Loucy (cell line): ENCODE measurements around the gene ARMH3.

Experiments used
- H2AFZ ChIP-seq: fragments of 200-600 bp; sonication (generic); 2 replicates; pipeline ENCODE4 v1.6.0; 2016; ENCODE audit warnings: antibody characterized with exemption, mild to moderate bottlenecking, low read length, moderate library complexity
- H3F3A ChIP-seq: fragments of 200-600 bp; 2 replicates; pipeline ENCODE4 v1.6.0; 2016; ENCODE audit warnings: antibody characterized with exemption, low read depth, mild to moderate bottlenecking
- H3K27me3 ChIP-seq: fragments of 200-600 bp; sonication (generic); 2 replicates; pipeline ENCODE4 v1.6.1; 2014; ENCODE audit warnings: low read length, mild to moderate bottlenecking; ENCODE audit not compliant: insufficient read depth, poor library complexity, severe bottlenecking
- H3K36me3 ChIP-seq: fragments of 200-600 bp; sonication (generic); 2 replicates; pipeline ENCODE4 v1.6.1; 2016; ENCODE audit warnings: low read length; ENCODE audit not compliant: insufficient read depth
- H3K4me1 ChIP-seq: fragments of 200-600 bp; sonication (generic); 2 replicates; pipeline ENCODE4 v1.5.1; 2014; ENCODE audit warnings: low read length, mild to moderate bottlenecking; ENCODE audit not compliant: insufficient read depth, poor library complexity, severe bottlenecking
- H3K4me2 ChIP-seq: fragments of 200-600 bp; sonication (generic); 2 replicates; pipeline ENCODE4 v1.6.0; 2014; ENCODE audit warnings: antibody characterized with exemption, low read length, low read depth, mild to moderate bottlenecking; ENCODE audit not compliant: poor library complexity, severe bottlenecking
- H3K4me3 ChIP-seq: fragments of 200-600 bp; sonication (generic); 2 replicates; pipeline ENCODE4 v1.5.1; 2014; ENCODE audit warnings: low read length, mild to moderate bottlenecking, mixed read lengths; ENCODE audit not compliant: poor library complexity, severe bottlenecking
- H3K79me2 ChIP-seq: fragments of 200-600 bp; sonication (generic); 2 replicates; pipeline ENCODE4 v1.6.1; 2014; ENCODE audit warnings: low read length; ENCODE audit not compliant: insufficient read depth
- H3K9ac ChIP-seq: fragments of 200-600 bp; sonication (generic); 2 replicates; pipeline ENCODE4 v1.6.0; 2014; ENCODE audit warnings: mild to moderate bottlenecking, low read depth, low read length, moderate library complexity; ENCODE audit not compliant: poor library complexity, severe bottlenecking
- H3K9me2 ChIP-seq: fragments of 200-600 bp; sonication (generic); replicated peaks from 2 replicates; pipeline ENCODE4 v1.6.1; 2016; ENCODE audit warnings: low read depth, low read length, mixed read lengths
- H3K9me3 ChIP-seq: fragments of 200-600 bp; sonication (generic); 2 replicates; pipeline ENCODE4 v1.6.1; 2014; ENCODE audit warnings: mild to moderate bottlenecking, antibody characterized with exemption, low read length, low read depth; ENCODE audit not compliant: insufficient read depth
- H4K20me1 ChIP-seq: fragments of 200-600 bp; sonication (generic); 2 replicates; pipeline ENCODE4 v1.6.0; 2014; ENCODE audit warnings: antibody characterized with exemption, low read length, mild to moderate bottlenecking; ENCODE audit not compliant: insufficient read depth, poor library complexity, severe bottlenecking
- CTCF ChIP-seq: fragments of 200-600 bp; sonication (generic); conservative IDR thresholded peaks from 2 replicates; pipeline ENCODE4 v1.5.1; 2014; ENCODE audit warnings: mild to moderate bottlenecking, antibody characterized with exemption, low read length
- EZH2phosphoT487 ChIP-seq: fragments of 200-600 bp; IDR thresholded peaks from 2 replicates; pipeline ENCODE4 v1.6.1; 2018; ENCODE audit warnings: antibody characterized with exemption, mild to moderate bottlenecking, moderate library complexity, borderline replicate concordance

ARMH3 gene

DNA sequence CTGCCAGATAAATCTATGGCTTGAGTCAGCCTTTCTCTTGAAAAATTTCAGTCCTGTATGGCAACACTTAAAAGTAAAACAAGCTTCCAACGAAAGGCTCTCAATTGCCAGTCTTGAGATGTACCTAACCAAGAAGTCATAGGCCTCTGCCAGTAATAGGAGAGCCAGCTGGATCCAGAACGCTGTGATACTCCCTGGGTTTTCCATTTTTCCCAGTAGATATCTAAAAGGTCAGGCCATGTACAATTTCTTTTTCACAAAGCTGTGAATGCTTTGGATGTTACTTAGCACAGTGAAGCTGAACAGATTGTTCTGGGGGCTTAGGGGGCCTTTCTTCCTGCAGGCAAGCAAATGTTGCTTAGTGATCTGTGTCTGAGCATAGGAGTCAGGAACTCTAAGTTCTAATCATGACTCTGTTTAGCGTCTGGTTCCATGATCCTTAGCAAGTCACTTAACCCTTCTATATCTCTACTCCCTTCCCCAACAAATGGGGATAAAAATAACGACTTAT lies 86.5 kb downstream of the ARMH3 start:
- Histone ChIP-seq H3F3A (no peaks in the 10 kb centered on the region), H3K9me3 (no peaks in the 10 kb centered on the region), H3K9me2 (no peaks in the 10 kb centered on the region), H3K4me1 (peaks cover 20% of the 10 kb centered on the region), H3K79me2 (no peaks in the 10 kb centered on the region), H4K20me1 (no peaks in the 10 kb centered on the region), H3K27me3 (no peaks in the 10 kb centered on the region), H2AFZ (no peak overlapping the region), H3K4me2 (no peak overlapping the region), H3K4me3 (no peak overlapping the region), H3K9ac (no peak overlapping the region), H3K36me3 (peaks cover 47% of the 10 kb centered on the region)
- TF ChIP-seq EZH2phosphoT487 = no peak
- TF ChIP-seq CTCF = no peak

- no peak overlapping the region for H2AFZ ChIP-seq
These were observed 87.0 kb downstream of the ARMH3 start for GRCh38 chr10:101968940-101969321.

DNA sequence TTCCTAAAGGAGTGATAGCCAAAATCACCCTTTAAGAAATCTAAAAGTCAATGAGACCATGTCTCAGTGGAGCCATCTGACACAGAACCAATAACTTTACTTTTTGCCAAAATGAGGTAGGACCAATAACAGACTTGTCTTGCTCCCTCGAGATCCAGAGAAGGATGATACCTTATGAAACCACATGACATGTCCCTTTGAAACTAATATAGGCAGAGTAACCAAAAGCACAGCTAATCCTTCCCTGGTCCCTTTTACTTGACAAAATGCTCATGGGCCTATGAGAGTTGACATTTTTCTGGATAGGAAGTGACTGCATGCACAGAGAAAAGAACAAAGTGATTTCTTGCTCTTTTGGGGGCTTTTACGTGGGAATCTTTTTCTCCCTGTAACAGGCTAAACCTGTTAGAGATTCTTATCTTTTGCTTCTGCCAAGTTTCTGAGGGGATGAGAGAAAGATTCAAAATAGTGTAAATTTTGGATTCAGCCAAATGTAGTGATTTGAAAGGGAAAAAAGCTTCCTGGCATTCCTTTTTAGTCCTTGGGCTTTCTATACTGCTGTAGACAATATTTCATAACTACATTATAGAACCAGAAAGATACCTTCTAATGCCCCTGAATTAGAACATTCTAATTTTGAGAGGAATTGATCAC lies 87.6 kb downstream of the ARMH3 start:
- H3K4me2 ChIP-seq = no peak overlapping the region
- no peak overlapping the region for H3K4me3 ChIP-seq
- no peak overlapping the region for H3K9ac ChIP-seq
- H3K4me1 ChIP-seq = peaks cover 17% of the 10 kb centered on the region
- H3K9me3 ChIP-seq = no peaks in the 10 kb centered on the region
- peaks cover 40% of the 10 kb centered on the region for H3K36me3 ChIP-seq
- no peak overlapping the region for H2AFZ ChIP-seq
- no peaks in the 10 kb centered on the region for H3F3A ChIP-seq
- H3K9me2 ChIP-seq = no peaks in the 10 kb centered on the region
- no peaks in the 10 kb centered on the region for H4K20me1 ChIP-seq
- H3K79me2 ChIP-seq = no peaks in the 10 kb centered on the region
- no peaks in the 10 kb centered on the region for H3K27me3 ChIP-seq
- TF ChIP-seq CTCF (no peak), EZH2phosphoT487 (no peak)

More at GRCh38 chr10:101968940-101969321, 87.0 kb downstream of the ARMH3 start:
- no peaks in the 10 kb centered on the region for H3K79me2 ChIP-seq
- H3K9me3 ChIP-seq = no peaks in the 10 kb centered on the region
- no peaks in the 10 kb centered on the region for H4K20me1 ChIP-seq
- no peak overlapping the region for H3K4me3 ChIP-seq
- no peak overlapping the region for H3K4me2 ChIP-seq
- no peak overlapping the region for H3K9ac ChIP-seq
- TF ChIP-seq EZH2phosphoT487 = no peak
- H3K4me1 ChIP-seq = peaks cover 20% of the 10 kb centered on the region
- no peaks in the 10 kb centered on the region for H3K27me3 ChIP-seq
- peaks cover 42% of the 10 kb centered on the region for H3K36me3 ChIP-seq
- no peaks in the 10 kb centered on the region for H3K9me2 ChIP-seq
- H3F3A ChIP-seq = no peaks in the 10 kb centered on the region

- Histone ChIP-seq H3K4me2 (no peak overlapping the region), H3K79me2 (no peaks in the 10 kb centered on the region), H3K36me3 (peaks cover 38% of the 10 kb centered on the region), H3K27me3 (no peaks in the 10 kb centered on the region), H3K9me2 (no peaks in the 10 kb centered on the region), H3K9me3 (no peaks in the 10 kb centered on the region), H2AFZ (no peak overlapping the region), H3K9ac (no peak overlapping the region), H3K4me3 (no peak overlapping the region), H3K4me1 (peaks cover 15% of the 10 kb centered on the region), H3F3A (no peaks in the 10 kb centered on the region), H4K20me1 (no peaks in the 10 kb centered on the region)
- TF ChIP-seq EZH2phosphoT487 (no peak), CTCF (no peak)
These were observed 88.3 kb downstream of the ARMH3 start for GRCh38 chr10:101967713-101968112.
